Measurements from ENCODE around the gene OR1L8. TPM values are rescaled to one million over a fixed set of nuclear protein-coding genes. Genes with fewer than 3 reads are reported as not detected.

OR1L8 gene
- total RNA-seq, 1 experiment from 2014 or later: not detected

- H3K23ac ChIP-seq (ENCODE audit: insufficient read length, low read depth, low read length): no peak overlapping the region
- H3K9me3 Mint-ChIP-seq: peaks cover 68 to 75% of the 10 kb centered on the region in 2 experiments
- H4K91ac ChIP-seq (ENCODE audit: insufficient read length, low read depth, low read length): no peak overlapping the region
- H4K5ac ChIP-seq (ENCODE audit: insufficient read length, low read depth, low read length): no peak overlapping the region
- no peak for TF ChIP-seq CTCF (conservative IDR thresholded peaks at IDR 0.05)
- H3K27ac ChIP-seq (ENCODE audit: insufficient read length, low read depth, low read length): no peak overlapping the region
- H3K23me2 ChIP-seq (ENCODE audit: insufficient read length, low read depth, low read length, poor library complexity, severe bottlenecking): no peaks in the 10 kb centered on the region
- H3K9me3 ChIP-seq (ENCODE audit: control insufficient read depth, low read depth, low read length): peaks cover 40% of the 10 kb centered on the region
- H3K9ac ChIP-seq (ENCODE audit: extremely low read depth, insufficient read length, low read length): no peak overlapping the region
- H3K4me1 Mint-ChIP-seq: no peaks in the 10 kb centered on the region
- no peaks in the 10 kb centered on the region for H3K79me2 ChIP-seq (ENCODE audit: insufficient read depth, low read length)
- H3K79me1 ChIP-seq (ENCODE audit: insufficient read depth, low read depth, low read length, poor library complexity, severe bottlenecking): no peaks in the 10 kb centered on the region
- H2BK120ac ChIP-seq (ENCODE audit: low read depth, low read length, poor library complexity, severe bottlenecking): no peak overlapping the region
- no peaks in the 10 kb centered on the region for H3K4me1 ChIP-seq (ENCODE audit: insufficient read depth, low read length)
- no peak overlapping the region for H2BK12ac ChIP-seq (ENCODE audit: insufficient read length, low read depth, low read length)
- no peak overlapping the region for H3K4me2 ChIP-seq (ENCODE audit: insufficient read depth, insufficient read length, low read length)
- H2BK5ac ChIP-seq (ENCODE audit: insufficient read length, low read length): no peak overlapping the region
- WGBS (ENCODE audit: extremely low coverage, insufficient read length, low lambda C conversion rate): no CpG with 5 or more reads among the region's 5 CpGs
- no peak overlapping the region for H3K14ac ChIP-seq (ENCODE audit: insufficient read depth, low read length)
- DNase-seq: no peak
- no peaks in the 10 kb centered on the region for H3K27me3 Mint-ChIP-seq (ENCODE audit: low read depth)
- no peak overlapping the region for H3T11ph ChIP-seq (ENCODE audit: low read length)
- no peak overlapping the region for H3K18ac ChIP-seq (ENCODE audit: insufficient read length, low read depth, low read length)
- no peak overlapping the region for H3K56ac ChIP-seq (ENCODE audit: insufficient read length, low read depth, low read length)
- H4K20me1 ChIP-seq (ENCODE audit: control insufficient read depth, insufficient read depth, insufficient read length): no peaks in the 10 kb centered on the region
- H2BK15ac ChIP-seq (ENCODE audit: low read depth, low read length): no peak overlapping the region
- no peaks in the 10 kb centered on the region for H3K27me3 ChIP-seq (ENCODE audit: insufficient read depth, low read length)
- H3K27ac Mint-ChIP-seq: no peak overlapping the region
- no peak overlapping the region for H2AK5ac ChIP-seq (ENCODE audit: insufficient read length, low read length)
- peaks cover 0 to 14% (median 0%) of the 10 kb centered on the region in 3 experiments; a peak in 4 of 7 replicates for H3K36me3 Mint-ChIP-seq (ENCODE audit: insufficient read depth in 1 of 3, low read depth in 3 of 3)
- H3K4me3 Mint-ChIP-seq: no peak overlapping the region
- H4K8ac ChIP-seq (replicated peaks; ENCODE audit: insufficient read length, low read depth, low read length): no peak overlapping the region
- no peak overlapping the region for H2AFZ ChIP-seq (ENCODE audit: low read length)
- no peak overlapping the region for H3K4ac ChIP-seq (ENCODE audit: low read depth, low read length)
- H2BK20ac ChIP-seq (ENCODE audit: low read depth, low read length, poor library complexity, severe bottlenecking): no peak overlapping the region
These were observed 3.3 kb downstream of the OR1L8 start for GRCh38 chr9:122579874-122580273.

Measured in H9 (cell line).